Osteocyte (in vitro differentiated cells): Measurements from ENCODE around the gene COPA. TPM values are rescaled to one million over a fixed set of nuclear protein-coding genes. Genes with fewer than 3 reads are reported as not detected.

Source experiments
- DNase-seq: peaks from one replicate; pipeline ENCODE4 v3.0.0; 2021; ENCODE audit warnings: mixed read lengths; ENCODE audit not compliant: unreplicated experiment; ENCODE audit errors: extremely low spot score
- H3K27ac Mint-ChIP-seq: one replicate; pipeline ENCODE4 v1.8.0; 2021; ENCODE audit warnings: mild to moderate bottlenecking, mixed read lengths; ENCODE audit not compliant: unreplicated experiment
- H3K27me3 Mint-ChIP-seq: one replicate; pipeline ENCODE4 v1.8.0; 2021; ENCODE audit warnings: mixed read lengths; ENCODE audit not compliant: unreplicated experiment
- H3K36me3 Mint-ChIP-seq: one replicate; pipeline ENCODE4 v1.8.0; 2021; ENCODE audit warnings: mixed read lengths; ENCODE audit not compliant: unreplicated experiment
- H3K4me1 Mint-ChIP-seq: one replicate; pipeline ENCODE4 v1.8.0; 2021; ENCODE audit warnings: mixed read lengths; ENCODE audit not compliant: unreplicated experiment
- H3K4me3 Mint-ChIP-seq: one replicate; pipeline ENCODE4 v1.8.0; 2021; ENCODE audit warnings: mild to moderate bottlenecking, moderate library complexity, mixed read lengths; ENCODE audit not compliant: unreplicated experiment
- H3K9me3 Mint-ChIP-seq: one replicate; pipeline ENCODE4 v1.8.0; 2021; ENCODE audit warnings: mixed read lengths; ENCODE audit not compliant: unreplicated experiment
- CTCF ChIP-seq: fragments of 200-600 bp; sonication (generic); IDR thresholded peaks from 2 replicates; pipeline ENCODE4 v1.5.0; 2021; ENCODE audit warnings: antibody characterized with exemption, mild to moderate bottlenecking, moderate library complexity
- total RNA-seq: library from RNA; stranded (reverse); gene quantifications from 2 replicates; pipeline ENCODE4 v1.2.1, GENCODE V29; 2021

The COPA gene
- total RNA-seq, 1 donor from 2014 or later = 241 TPM

GRCh38 chr1:160342526-160342925 is 524 bp downstream of the COPA start:
- peaks cover 35% of the 10 kb centered on the region for H3K4me1 Mint-ChIP-seq
- peak overlapping the region; percentile 100 for H3K27ac Mint-ChIP-seq
- no peaks in the 10 kb centered on the region for H3K27me3 Mint-ChIP-seq
- TF ChIP-seq CTCF = no peak
- peaks cover 33% of the 10 kb centered on the region for H3K36me3 Mint-ChIP-seq
- no peaks in the 10 kb centered on the region for H3K9me3 Mint-ChIP-seq
- no peak for DNase-seq
- peak overlapping the region; percentile 100 for H3K4me3 Mint-ChIP-seq

- peaks cover 35% of the 10 kb centered on the region for H3K4me1 Mint-ChIP-seq
- H3K27ac Mint-ChIP-seq = no peak overlapping the region
- no peak for DNase-seq
- TF ChIP-seq CTCF = no peak
- peaks cover 32% of the 10 kb centered on the region for H3K36me3 Mint-ChIP-seq
- peak overlapping the region; percentile 100 for H3K4me3 Mint-ChIP-seq
- H3K9me3 Mint-ChIP-seq = no peaks in the 10 kb centered on the region
- no peaks in the 10 kb centered on the region for H3K27me3 Mint-ChIP-seq
Measured at GRCh38 chr1:160340866-160341265, 2.2 kb downstream of the COPA start.

- Mint-ChIP-seq H3K27ac (no peak overlapping the region), H3K36me3 (peaks cover 32% of the 10 kb centered on the region), H3K4me1 (peaks cover 35% of the 10 kb centered on the region), H3K4me3 (no peak overlapping the region), H3K9me3 (no peaks in the 10 kb centered on the region), H3K27me3 (no peaks in the 10 kb centered on the region)
- TF ChIP-seq CTCF = no peak
- DNase-seq = no peak
Measured at GRCh38 chr1:160340146-160340545, 2.9 kb downstream of the COPA start.

- Mint-ChIP-seq H3K27me3 (no peaks in the 10 kb centered on the region), H3K36me3 (peaks cover 35% of the 10 kb centered on the region), H3K9me3 (no peaks in the 10 kb centered on the region), H3K4me1 (peaks cover 27% of the 10 kb centered on the region), H3K27ac (no peak overlapping the region), H3K4me3 (no peak overlapping the region)
- TF ChIP-seq CTCF = no peak
- no peak for DNase-seq
Measured at GRCh38 chr1:160338580-160338979, 4.5 kb downstream of the COPA start.

- TF ChIP-seq CTCF = no peak
- no peaks in the 10 kb centered on the region for H3K4me1 Mint-ChIP-seq
- no peak overlapping the region for H3K27ac Mint-ChIP-seq
- DNase-seq = no peak
- no peaks in the 10 kb centered on the region for H3K27me3 Mint-ChIP-seq
- H3K4me3 Mint-ChIP-seq = no peak overlapping the region
- H3K9me3 Mint-ChIP-seq = no peaks in the 10 kb centered on the region
- H3K36me3 Mint-ChIP-seq = peaks cover 42% of the 10 kb centered on the region
Measured at GRCh38 chr1:160332516-160332915, 10.5 kb downstream of the COPA start.
